ENCODE results near the gene MAB21L4.

MAB21L4 gene

GRCh38 chr2:240889601-240890560 lies 6.1 kb downstream of the MAB21L4 start:
- Mint-ChIP-seq H3K27ac (no peak overlapping the region), H3K4me3 (no peak overlapping the region), H3K36me3 (ENCODE audit: insufficient read depth) (no peaks in the 10 kb centered on the region), H3K27me3 (no peaks in the 10 kb centered on the region), H3K9me3 (no peaks in the 10 kb centered on the region), H3K4me1 (ENCODE audit: low read depth in 2 of 2) (peaks cover 0 to 3% of the 10 kb centered on the region in 2 donors)
- ATAC-seq (replicated peaks) (no peak), DNase-seq (no peak)

GRCh38 chr2:240888890-240889573 lies 6.9 kb downstream of the MAB21L4 start:
- ATAC-seq (replicated peaks) (no peak), DNase-seq (no peak)
- no peak overlapping the region for H3K4me3 Mint-ChIP-seq
- H3K4me1 Mint-ChIP-seq (ENCODE audit: low read depth in 2 of 2), result peaks cover 0 to 3% of the 10 kb centered on the region in 2 donors
- H3K36me3 Mint-ChIP-seq (ENCODE audit: insufficient read depth), result no peaks in the 10 kb centered on the region
- no peaks in the 10 kb centered on the region for H3K27me3 Mint-ChIP-seq
- H3K27ac Mint-ChIP-seq, result no peak overlapping the region
- H3K9me3 Mint-ChIP-seq, result no peaks in the 10 kb centered on the region

- H3K27me3 Mint-ChIP-seq, result no peaks in the 10 kb centered on the region
- no peak for DNase-seq
- no peak overlapping the region for H3K27ac Mint-ChIP-seq
- no peak overlapping the region for H3K4me3 Mint-ChIP-seq
- no peaks in the 10 kb centered on the region for H3K36me3 Mint-ChIP-seq (ENCODE audit: insufficient read depth)
- no peak for ATAC-seq (replicated peaks)
- H3K9me3 Mint-ChIP-seq, result no peaks in the 10 kb centered on the region
- H3K4me1 Mint-ChIP-seq (ENCODE audit: low read depth in 2 of 2), result no peaks in the 10 kb centered on the region
Observed at GRCh38 chr2:240888130-240888889, 7.6 kb downstream of the MAB21L4 start.

GRCh38 chr2:240887631-240888030 lies 8.3 kb downstream of the MAB21L4 start:
- DNase-seq (no peak), ATAC-seq (replicated peaks) (no peak)
- H3K36me3 Mint-ChIP-seq (ENCODE audit: insufficient read depth), result no peaks in the 10 kb centered on the region
- no peaks in the 10 kb centered on the region for H3K9me3 Mint-ChIP-seq
- H3K27ac Mint-ChIP-seq, result peak overlapping the region in 1 of 2 donors; percentile 51
- H3K4me1 Mint-ChIP-seq (ENCODE audit: low read depth in 2 of 2), result no peaks in the 10 kb centered on the region
- H3K27me3 Mint-ChIP-seq, result no peaks in the 10 kb centered on the region
- no peak overlapping the region for H3K4me3 Mint-ChIP-seq

- Mint-ChIP-seq H3K4me1 (ENCODE audit: low read depth in 2 of 2) (no peaks in the 10 kb centered on the region), H3K4me3 (no peak overlapping the region), H3K27me3 (no peaks in the 10 kb centered on the region), H3K27ac (peak overlapping the region in 1 of 2 donors; percentile 51), H3K9me3 (no peaks in the 10 kb centered on the region), H3K36me3 (ENCODE audit: insufficient read depth) (no peaks in the 10 kb centered on the region)
- ATAC-seq (replicated peaks), result no peak
- no peak for DNase-seq
Observed at GRCh38 chr2:240886678-240887609, 9.0 kb downstream of the MAB21L4 start.

- Mint-ChIP-seq H3K27ac (no peak overlapping the region), H3K4me1 (ENCODE audit: low read depth in 2 of 2) (no peaks in the 10 kb centered on the region), H3K4me3 (no peak overlapping the region), H3K27me3 (no peaks in the 10 kb centered on the region), H3K36me3 (ENCODE audit: insufficient read depth) (no peaks in the 10 kb centered on the region), H3K9me3 (no peaks in the 10 kb centered on the region)
- no peak for DNase-seq
- ATAC-seq (replicated peaks), result no peak
Observed at GRCh38 chr2:240886023-240886565, 9.9 kb downstream of the MAB21L4 start.

- no peaks in the 10 kb centered on the region for H3K4me1 Mint-ChIP-seq (ENCODE audit: low read depth in 2 of 2)
- no peaks in the 10 kb centered on the region for H3K36me3 Mint-ChIP-seq (ENCODE audit: insufficient read depth)
- DNase-seq, result no peak
- no peak for ATAC-seq (replicated peaks)
- H3K27me3 Mint-ChIP-seq, result no peaks in the 10 kb centered on the region
- no peak overlapping the region for H3K4me3 Mint-ChIP-seq
- no peaks in the 10 kb centered on the region for H3K9me3 Mint-ChIP-seq
- no peak overlapping the region for H3K27ac Mint-ChIP-seq
Observed at GRCh38 chr2:240885566-240885965, 10.4 kb downstream of the MAB21L4 start.

- Mint-ChIP-seq H3K4me1 (ENCODE audit: low read depth in 2 of 2) (no peaks in the 10 kb centered on the region), H3K9me3 (no peaks in the 10 kb centered on the region), H3K4me3 (no peak overlapping the region), H3K36me3 (ENCODE audit: insufficient read depth) (no peaks in the 10 kb centered on the region), H3K27me3 (no peaks in the 10 kb centered on the region), H3K27ac (no peak overlapping the region)
- ATAC-seq (replicated peaks) (no peak), DNase-seq (no peak)
Observed at GRCh38 chr2:240884745-240885144, 11.2 kb downstream of the MAB21L4 start.

- ATAC-seq (replicated peaks) (no peak), DNase-seq (no peak)
- Mint-ChIP-seq H3K27me3 (no peaks in the 10 kb centered on the region), H3K4me3 (no peak overlapping the region), H3K4me1 (ENCODE audit: low read depth in 2 of 2) (no peaks in the 10 kb centered on the region), H3K27ac (no peak overlapping the region), H3K36me3 (ENCODE audit: insufficient read depth) (no peaks in the 10 kb centered on the region), H3K9me3 (no peaks in the 10 kb centered on the region)
Observed at GRCh38 chr2:240884221-240884620, 11.7 kb downstream of the MAB21L4 start.

- no peaks in the 10 kb centered on the region for H3K27me3 Mint-ChIP-seq
- ATAC-seq (replicated peaks), result peak; percentile 46
- no peaks in the 10 kb centered on the region for H3K36me3 Mint-ChIP-seq (ENCODE audit: insufficient read depth)
- no peaks in the 10 kb centered on the region for H3K4me1 Mint-ChIP-seq (ENCODE audit: low read depth in 2 of 2)
- no peaks in the 10 kb centered on the region for H3K9me3 Mint-ChIP-seq
- no peak overlapping the region for H3K4me3 Mint-ChIP-seq
- no peak for DNase-seq
- no peak overlapping the region for H3K27ac Mint-ChIP-seq
Observed at GRCh38 chr2:240881913-240882312, 14.0 kb downstream of the MAB21L4 start.

- ATAC-seq (replicated peaks) (no peak), DNase-seq (no peak)
- H3K4me3 Mint-ChIP-seq, result no peak overlapping the region
- H3K27me3 Mint-ChIP-seq, result peaks cover 0 to 8% of the 10 kb centered on the region in 2 donors
- no peaks in the 10 kb centered on the region for H3K4me1 Mint-ChIP-seq (ENCODE audit: low read depth in 2 of 2)
- no peak overlapping the region for H3K27ac Mint-ChIP-seq
- no peaks in the 10 kb centered on the region for H3K9me3 Mint-ChIP-seq
- no peaks in the 10 kb centered on the region for H3K36me3 Mint-ChIP-seq (ENCODE audit: insufficient read depth)
Observed at GRCh38 chr2:240879105-240879504, 16.9 kb downstream of the MAB21L4 start.

- Mint-ChIP-seq H3K27me3 (peaks cover 0 to 8% of the 10 kb centered on the region in 2 donors), H3K27ac (no peak overlapping the region), H3K4me3 (no peak overlapping the region)
Observed at GRCh38 chr2:240878341-240878936, 17.5 kb downstream of the MAB21L4 start.

More at GRCh38 chr2:240878341-240878936, 17.5 kb downstream of the MAB21L4 start:
- Mint-ChIP-seq H3K36me3 (ENCODE audit: insufficient read depth) (no peaks in the 10 kb centered on the region), H3K4me1 (ENCODE audit: low read depth in 2 of 2) (no peaks in the 10 kb centered on the region), H3K9me3 (no peaks in the 10 kb centered on the region)
- DNase-seq (no peak), ATAC-seq (replicated peaks) (no peak)

Measured in effector memory CD8-positive, alpha-beta T cell (primary cell).